Right atrium auricular region (tissue), 2 donors: ENCODE data around the gene CES5A. TPM values are rescaled to one million over a fixed set of nuclear protein-coding genes. Genes with fewer than 3 reads are reported as not detected.
"Not testable (repeated sequence)": the region's sequence is repeated elsewhere in the genome, so short reads cannot be mapped to it uniquely, and the experiment has no call there.

Source experiments
- DNase-seq: peaks from one replicate; pipeline ENCODE4 v3.0.0-alpha.2; 2019; ENCODE audit warnings: low spot score
- H3K27ac ChIP-seq, 2 donors: fragments of 200-600 bp; sonication (generic); 1 replicate in 1 of 2; 2 replicates in 1 of 2; pipeline ENCODE4 v1.5.1; 2016 to 2019
- H3K27me3 ChIP-seq, 2 donors: fragments of 200-600 bp; sonication (generic); one replicate each; pipeline versions ENCODE4 v1.5.1 to v1.6.0; 2017 to 2019
- H3K36me3 ChIP-seq: fragments of 200-600 bp; sonication (generic); one replicate; pipeline ENCODE4 v1.5.1; 2016
- H3K4me1 ChIP-seq, 2 donors: fragments of 200-600 bp; sonication (generic); one replicate each; pipeline versions ENCODE4 v1.5.1 to v1.6.0; 2017 to 2019
- H3K4me3 ChIP-seq, 2 donors: fragments of 200-600 bp; sonication (generic); 1 replicate in 1 of 2; 2 replicates in 1 of 2; pipeline ENCODE4 v1.5.1; 2017 to 2019; ENCODE audit warnings: mild to moderate bottlenecking in 1 of 2, moderate library complexity in 1 of 2
- H3K9me3 ChIP-seq, 2 donors: fragments of 200-600 bp; sonication (generic); one replicate each; pipeline ENCODE4 v1.5.1; 2019
- CTCF ChIP-seq, 2 donors: fragments of 200-600 bp; sonication (generic); IDR thresholded peaks; one replicate each; pipeline ENCODE4 v1.5.1; 2019; ENCODE audit warnings: antibody characterized with exemption in 2 of 2
- total RNA-seq, 2 donors: library from RNA; depleted of rRNA; stranded (reverse); fragments of >200 nt; gene quantifications; one replicate each; pipeline ENCODE4 v1.1.0, GENCODE V29; 2016

The CES5A gene
- total RNA-seq, 2 donors from 2014 or later = not detected

GRCh38 chr16:55815320-55815719 lies 59.9 kb downstream of the CES5A start:
- TF ChIP-seq CTCF (IDR thresholded peaks at IDR 0.05) = no peak
- Histone ChIP-seq H3K27me3 (no peaks in the 10 kb centered on the region), H3K4me3 (no peak overlapping the region), H3K9me3 (no peaks in the 10 kb centered on the region), H3K36me3 (no peaks in the 10 kb centered on the region), H3K27ac (no peak overlapping the region), H3K4me1 (no peaks in the 10 kb centered on the region)
- no peak for DNase-seq

GRCh38 chr16:55814174-55814573 lies 61.0 kb downstream of the CES5A start:
- H3K4me1 ChIP-seq, DNase-seq, H3K9me3 ChIP-seq, H3K27ac ChIP-seq, H3K27me3 ChIP-seq, H3K36me3 ChIP-seq, H3K4me3 ChIP-seq: not testable (repeated sequence)

GRCh38 chr16:55813730-55814129 lies 61.4 kb downstream of the CES5A start:
- not testable (repeated sequence) for H3K9me3 ChIP-seq, DNase-seq

GRCh38 chr16:55812951-55813350 lies 62.2 kb downstream of the CES5A start:
- Histone ChIP-seq H3K36me3 (no peaks in the 10 kb centered on the region), H3K27me3 (no peaks in the 10 kb centered on the region), H3K4me1 (no peaks in the 10 kb centered on the region), H3K9me3 (no peaks in the 10 kb centered on the region), H3K27ac (no peak overlapping the region), H3K4me3 (no peak overlapping the region)
- TF ChIP-seq CTCF (IDR thresholded peaks at IDR 0.05) = no peak
- DNase-seq = no peak

More at GRCh38 chr16:55813730-55814129, 61.4 kb downstream of the CES5A start:
- H3K27me3 ChIP-seq, H3K4me1 ChIP-seq, H3K36me3 ChIP-seq, H3K4me3 ChIP-seq, H3K27ac ChIP-seq: not testable (repeated sequence)

GRCh38 chr16:55811811-55812210 lies 63.4 kb downstream of the CES5A start:
- H3K9me3 ChIP-seq = no peaks in the 10 kb centered on the region
- no peak for DNase-seq
- no peaks in the 10 kb centered on the region for H3K27me3 ChIP-seq
- no peak overlapping the region for H3K4me3 ChIP-seq
- no peaks in the 10 kb centered on the region for H3K4me1 ChIP-seq
- no peak overlapping the region for H3K27ac ChIP-seq
- TF ChIP-seq CTCF (IDR thresholded peaks at IDR 0.05) = no peak
- H3K36me3 ChIP-seq = no peaks in the 10 kb centered on the region

- H3K4me1 ChIP-seq = no peaks in the 10 kb centered on the region
- no peaks in the 10 kb centered on the region for H3K36me3 ChIP-seq
- no peaks in the 10 kb centered on the region for H3K9me3 ChIP-seq
- H3K27me3 ChIP-seq = no peaks in the 10 kb centered on the region
- no peak for DNase-seq
- no peak overlapping the region for H3K4me3 ChIP-seq
- TF ChIP-seq CTCF (IDR thresholded peaks at IDR 0.05) = no peak
- no peak overlapping the region for H3K27ac ChIP-seq
Observed at GRCh38 chr16:55810451-55810961, 64.7 kb downstream of the CES5A start.

GRCh38 chr16:55809851-55810250 lies 65.3 kb downstream of the CES5A start:
- Histone ChIP-seq H3K4me3 (no peak overlapping the region), H3K4me1 (no peaks in the 10 kb centered on the region), H3K27ac (no peak overlapping the region), H3K9me3 (no peaks in the 10 kb centered on the region), H3K36me3 (no peaks in the 10 kb centered on the region), H3K27me3 (no peaks in the 10 kb centered on the region)
- no peak for TF ChIP-seq CTCF (IDR thresholded peaks at IDR 0.05)
- DNase-seq = no peak
